ENCODE results near the gene CALM3. TPM values are rescaled to one million over a fixed set of nuclear protein-coding genes. Genes with fewer than 3 reads are reported as not detected.

Gene CALM3
- total RNA-seq, 1 donor from 2014 or later = 89.6 TPM

- no peak for ATAC-seq
- DNase-seq (ENCODE audit: low spot score) = no peak
These were observed 1.3 kb upstream of the CALM3 start for GRCh38 chr19:46599716-46600373.

- peak; percentile 98 for DNase-seq (ENCODE audit: low spot score)
- peak; percentile 79 for ATAC-seq
These were observed 479 bp upstream of the CALM3 start for GRCh38 chr19:46600384-46601317.

- DNase-seq (ENCODE audit: low spot score) = no peak
- ATAC-seq = peak; percentile 1
These were observed 1.5 kb downstream of the CALM3 start for GRCh38 chr19:46602392-46603194.

- DNase-seq (ENCODE audit: low spot score) (peak; percentile 72), ATAC-seq (peak; percentile 6)
These were observed 2.1 kb downstream of the CALM3 start for GRCh38 chr19:46603195-46603637.

GRCh38 chr19:46603752-46604231 lies 2.7 kb downstream of the CALM3 start:
- DNase-seq (ENCODE audit: low spot score) (no peak), ATAC-seq (no peak)

- peak; percentile 87 for DNase-seq (ENCODE audit: low spot score)
- peak; percentile 57 for ATAC-seq
These were observed 3.7 kb downstream of the CALM3 start for GRCh38 chr19:46604781-46605355.

- no peak for ATAC-seq
- DNase-seq (ENCODE audit: low spot score) = no peak
These were observed 4.3 kb downstream of the CALM3 start for GRCh38 chr19:46605356-46605821.

- no peak for ATAC-seq
- no peak for DNase-seq (ENCODE audit: low spot score)
These were observed 4.9 kb downstream of the CALM3 start for GRCh38 chr19:46606019-46606418.

GRCh38 chr19:46606681-46607447 lies 5.7 kb downstream of the CALM3 start:
- peak; percentile 42 for DNase-seq (ENCODE audit: low spot score)

GRCh38 chr19:46607448-46607841 lies 6.3 kb downstream of the CALM3 start:
- ATAC-seq (no peak), DNase-seq (ENCODE audit: low spot score) (no peak)

More at GRCh38 chr19:46606681-46607447, 5.7 kb downstream of the CALM3 start:
- no peak for ATAC-seq

GRCh38 chr19:46608178-46608577 lies 7.0 kb downstream of the CALM3 start:
- no peak for ATAC-seq
- DNase-seq (ENCODE audit: low spot score) = peak; percentile 42

- peak; percentile 37 for DNase-seq (ENCODE audit: low spot score)
- ATAC-seq = no peak
These were observed 7.6 kb downstream of the CALM3 start for GRCh38 chr19:46608581-46609345.

GRCh38 chr19:46609511-46610412 lies 8.6 kb downstream of the CALM3 start:
- no peak for DNase-seq (ENCODE audit: low spot score)
- no peak for ATAC-seq

- DNase-seq (ENCODE audit: low spot score) (no peak), ATAC-seq (no peak)
These were observed 9.3 kb downstream of the CALM3 start for GRCh38 chr19:46610413-46610775.

GRCh38 chr19:46610851-46611770 lies 10.0 kb downstream of the CALM3 start:
- ATAC-seq = no peak
- no peak for DNase-seq (ENCODE audit: low spot score)

- ATAC-seq (no peak), DNase-seq (ENCODE audit: low spot score) (no peak)
These were observed 10.6 kb downstream of the CALM3 start for GRCh38 chr19:46611776-46612175.

GRCh38 chr19:46613525-46613924 lies 12.4 kb downstream of the CALM3 start:
- ATAC-seq = no peak

More at GRCh38 chr19:46613525-46613924, 12.4 kb downstream of the CALM3 start:
- DNase-seq (ENCODE audit: low spot score) = no peak

Data from left lobe of liver (tissue), 2 donors.